Measurements from ENCODE around the gene FHIP2A.
"Not testable (repeated sequence)": the region's sequence is repeated elsewhere in the genome, so short reads cannot be mapped to it uniquely, and the experiment has no call there.

Gene FHIP2A

GRCh38 chr10:114821293-114821914 is at the start of gene FHIP2A:
TSS of gene FHIP2A (plus strand) at chr10:114821780. CDS start at chr10:114822079, 299 bp downstream.
- peak; percentile 26 for TF ChIP-seq CTCF (conservative IDR thresholded peaks at IDR 0.05; ENCODE audit: low read length)
- peak; percentile 76 for DNase-seq (ENCODE audit: low read depth)

DNA sequence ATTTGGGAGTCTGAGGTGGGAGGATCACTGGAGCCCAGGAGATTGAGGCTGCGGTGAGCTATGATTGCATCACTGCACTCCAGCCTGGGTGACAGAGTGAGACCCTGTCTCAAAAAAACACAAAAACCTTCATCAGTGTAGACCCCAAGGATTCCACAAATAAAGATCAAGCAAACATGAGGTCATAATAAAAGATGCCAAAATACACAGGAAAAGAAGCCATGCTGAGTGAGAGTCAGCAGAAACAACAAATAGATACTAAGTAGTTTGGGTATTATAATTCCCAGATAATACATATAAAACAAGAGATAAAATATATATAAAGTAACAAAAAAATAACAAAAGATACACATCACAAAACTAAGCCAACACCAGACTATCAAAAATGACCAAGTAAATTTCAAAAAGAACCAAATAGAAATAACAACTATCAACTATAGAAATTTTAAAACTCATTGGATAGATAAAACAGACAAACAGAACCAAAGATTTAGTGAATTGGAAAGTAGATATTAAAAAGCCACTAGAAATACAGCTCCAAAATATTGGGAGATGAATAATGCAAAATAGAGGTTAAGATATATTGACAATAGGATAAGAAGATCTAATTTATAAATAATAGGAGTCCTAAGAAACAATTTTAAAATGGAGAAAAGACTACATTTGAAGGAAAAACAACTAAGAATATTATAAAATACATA is 48.9 kb upstream of the FHIP2A start:
- H3K4me3 ChIP-seq (ENCODE audit: low read length): no peak overlapping the region
- TF ChIP-seq CTCF (conservative IDR thresholded peaks at IDR 0.05; ENCODE audit: low read length): no peak
- DNase-seq (ENCODE audit: low read depth): no peak

More at GRCh38 chr10:114821293-114821914, at the start of gene FHIP2A:
- peak within 1 kb of the TSS; percentile 66 for H3K4me3 ChIP-seq (ENCODE audit: low read length)

- TF ChIP-seq CTCF (conservative IDR thresholded peaks at IDR 0.05; ENCODE audit: low read length): no peak
- DNase-seq (ENCODE audit: low read depth): no peak
- H3K4me3 ChIP-seq (ENCODE audit: low read length): no peak overlapping the region
Measured at GRCh38 chr10:114773197-114773532, 48.4 kb upstream of the FHIP2A start.

DNA sequence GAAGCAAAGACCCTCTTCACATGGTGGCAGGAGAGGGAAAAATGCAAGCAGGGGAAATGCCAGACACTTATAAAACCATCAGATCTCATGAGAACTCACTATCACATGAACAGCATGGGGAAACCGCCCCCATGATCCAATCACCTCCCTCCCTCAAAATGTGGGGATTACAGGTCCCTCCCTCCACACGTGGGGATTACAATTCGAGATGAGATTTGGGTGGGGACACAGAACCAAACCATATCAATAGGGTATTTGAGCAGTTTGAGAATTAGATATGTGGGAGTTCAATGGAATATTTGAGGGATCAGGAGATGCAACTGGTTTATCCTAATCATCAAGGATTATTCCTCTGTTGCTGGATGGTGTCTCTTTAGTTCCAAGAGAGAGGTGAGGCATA is 46.5 kb upstream of the FHIP2A start:
- not testable (repeated sequence) for DNase-seq (ENCODE audit: low read depth); H3K4me3 ChIP-seq (ENCODE audit: low read length)

DNA sequence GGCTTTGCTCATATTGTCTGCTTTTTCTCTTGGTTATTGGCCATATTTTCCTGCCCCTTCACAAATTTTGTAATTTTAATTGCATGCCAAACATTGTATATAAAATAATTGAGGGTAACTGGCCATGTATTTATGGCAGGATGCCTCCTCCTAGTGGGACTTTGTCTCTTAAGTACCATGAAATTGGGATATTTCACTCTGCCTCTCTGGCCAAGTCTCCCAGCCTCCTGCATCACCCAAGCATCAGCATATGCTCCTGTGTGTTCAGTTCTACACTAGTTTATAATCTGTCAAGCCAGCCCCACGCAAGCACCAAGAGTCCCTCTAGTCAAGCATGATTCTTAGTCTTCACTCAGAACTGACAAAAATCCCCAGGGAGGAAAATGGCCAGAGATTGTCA is 44.2 kb upstream of the FHIP2A start:
- no peak for TF ChIP-seq CTCF (conservative IDR thresholded peaks at IDR 0.05; ENCODE audit: low read length)
- no peak overlapping the region for H3K4me3 ChIP-seq (ENCODE audit: low read length)
- no peak for DNase-seq (ENCODE audit: low read depth)

DNA sequence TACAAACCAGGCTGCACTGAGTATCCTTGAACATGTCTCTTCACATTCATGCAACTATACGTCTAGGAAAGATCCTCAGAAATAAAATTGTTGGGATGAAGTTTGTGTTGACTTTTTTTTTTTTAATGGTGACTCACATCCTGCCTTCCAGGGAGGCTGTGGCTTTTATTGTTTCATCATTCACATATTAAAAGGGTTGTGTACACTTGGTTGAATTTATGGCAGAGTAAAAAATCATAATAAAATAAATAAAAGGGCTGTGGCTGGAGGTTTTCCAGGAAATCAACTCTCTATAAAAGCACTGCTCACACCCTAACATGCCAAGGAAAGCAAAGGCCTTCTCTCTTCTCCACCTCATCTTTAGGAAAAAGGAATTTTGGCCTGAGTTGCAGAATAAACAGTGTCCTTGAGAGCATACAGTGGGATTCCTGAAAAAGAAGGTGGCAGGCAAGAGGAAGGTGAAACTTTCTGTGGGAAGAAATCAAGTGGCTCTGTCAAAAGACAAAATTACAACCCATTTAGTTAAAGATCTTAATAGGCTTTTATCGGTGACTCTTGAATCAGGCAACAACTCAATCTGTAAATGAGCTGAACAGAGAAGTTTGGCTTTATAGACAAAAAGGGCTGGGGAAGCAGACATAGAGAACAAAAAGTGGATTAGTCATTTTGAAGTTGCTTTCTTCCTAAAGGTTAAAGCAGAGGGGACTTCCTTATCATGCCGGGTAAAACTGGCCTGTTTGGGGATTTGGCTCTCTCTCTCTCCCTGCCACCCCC is 41.6 kb upstream of the FHIP2A start:
- DNase-seq (ENCODE audit: low read depth): peak; percentile 78
- no peak for TF ChIP-seq CTCF (conservative IDR thresholded peaks at IDR 0.05; ENCODE audit: low read length)
- H3K4me3 ChIP-seq (ENCODE audit: low read length): no peak overlapping the region

DNA sequence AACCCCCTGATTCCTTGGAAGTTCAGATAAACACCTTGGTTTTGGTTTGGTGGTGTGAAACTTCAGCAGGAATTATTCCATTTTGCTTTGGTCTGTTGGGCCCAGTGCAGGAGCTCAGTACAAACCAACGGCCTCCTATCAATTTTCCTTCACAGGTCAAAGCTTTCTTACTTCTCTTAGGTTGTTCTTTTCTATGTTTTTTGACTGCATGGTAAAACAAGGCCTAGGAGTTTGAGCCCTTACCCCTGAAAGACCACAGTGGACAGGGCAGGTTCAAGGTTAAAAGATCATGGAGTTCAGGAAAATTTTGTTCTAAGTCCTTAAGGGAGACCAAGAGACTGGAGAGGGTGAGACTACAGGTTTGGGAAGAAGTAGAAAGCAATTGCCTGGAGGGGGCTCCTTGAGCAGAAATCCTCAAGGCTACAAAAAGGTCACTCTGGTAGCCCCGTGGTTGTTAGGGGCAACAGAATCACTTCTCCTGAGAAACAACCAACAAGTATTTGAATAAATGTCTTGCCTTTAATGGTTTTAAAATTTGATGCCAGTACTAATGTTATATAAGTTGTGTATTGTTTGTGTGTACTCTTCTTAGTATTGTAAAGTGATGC is 40.9 kb upstream of the FHIP2A start:
- DNase-seq (ENCODE audit: low read depth): no peak
- no peak for TF ChIP-seq CTCF (conservative IDR thresholded peaks at IDR 0.05; ENCODE audit: low read length)
- no peak overlapping the region for H3K4me3 ChIP-seq (ENCODE audit: low read length)
